ENCODE results near the gene CACNA2D3.

Gene CACNA2D3

GRCh38 chr3:54225841-54226528 is 103.6 kb downstream of the CACNA2D3 start:
- no peak for DNase-seq

DNA sequence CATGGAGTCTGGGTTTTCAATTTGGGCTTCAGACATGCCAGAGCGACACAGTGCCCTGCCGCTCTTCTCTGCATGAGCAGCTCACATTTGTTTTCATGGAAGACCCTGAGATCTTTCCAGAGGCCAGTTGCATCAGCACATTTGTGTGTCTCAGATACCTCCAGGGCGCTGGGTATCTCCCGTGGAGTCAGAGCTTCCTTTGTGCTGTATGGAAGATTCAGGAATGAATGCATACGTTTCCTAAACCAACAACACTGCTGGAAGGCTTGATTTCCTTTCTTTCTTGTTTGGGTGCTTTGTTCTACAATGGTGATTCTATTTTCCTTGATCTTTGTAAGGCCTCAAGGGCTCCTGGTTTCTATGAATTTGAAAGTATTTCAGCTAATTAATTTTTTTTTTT is 106.5 kb downstream of the CACNA2D3 start:
- DNase-seq, result no peak

DNA sequence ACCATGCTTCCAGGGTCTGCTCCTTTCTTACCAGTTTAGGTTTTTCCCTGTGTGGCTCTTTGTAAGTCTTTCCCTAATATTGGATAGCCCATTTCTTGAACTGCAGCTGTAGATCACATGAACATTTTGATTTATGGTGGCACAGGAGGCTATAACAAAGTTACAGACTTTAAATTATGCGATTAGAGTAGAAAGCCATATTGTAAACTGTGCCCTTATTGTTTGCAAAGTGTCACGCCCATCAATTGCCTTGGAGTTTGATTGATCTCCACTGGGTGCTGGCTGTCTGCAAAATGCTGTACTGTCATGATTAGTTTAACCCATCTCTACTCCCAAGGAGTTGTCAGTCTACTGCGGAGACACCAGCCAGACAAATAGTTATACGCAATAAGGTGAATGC is 110.3 kb downstream of the CACNA2D3 start:
- no peak for DNase-seq

GRCh38 chr3:54235998-54236397 is 113.6 kb downstream of the CACNA2D3 start:
- DNase-seq, result no peak

- no peak for DNase-seq
Observed at GRCh38 chr3:54237109-54237508, 114.8 kb downstream of the CACNA2D3 start.

- no peak for DNase-seq
Observed at GRCh38 chr3:54237788-54238502, 115.6 kb downstream of the CACNA2D3 start.

DNA sequence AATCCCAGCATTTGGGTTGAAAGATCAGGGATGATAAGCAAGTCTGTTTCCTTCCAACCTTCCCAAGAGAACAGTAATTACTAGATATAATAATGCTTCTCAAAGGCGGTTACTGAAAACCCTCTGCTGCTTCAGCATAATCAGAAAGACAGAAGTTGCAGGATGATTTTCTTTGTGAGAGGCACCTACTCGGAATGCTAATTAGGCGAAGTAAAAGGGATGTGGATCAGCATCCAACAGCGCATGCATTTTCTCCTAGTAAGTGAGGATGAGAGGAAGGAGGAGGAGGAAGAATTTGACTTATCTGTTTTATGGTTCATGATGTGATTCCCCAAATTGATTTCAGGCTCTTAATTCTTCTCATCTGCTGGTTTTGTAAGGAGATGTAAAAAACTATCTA is 118.0 kb downstream of the CACNA2D3 start:
- no peak for DNase-seq

DNA sequence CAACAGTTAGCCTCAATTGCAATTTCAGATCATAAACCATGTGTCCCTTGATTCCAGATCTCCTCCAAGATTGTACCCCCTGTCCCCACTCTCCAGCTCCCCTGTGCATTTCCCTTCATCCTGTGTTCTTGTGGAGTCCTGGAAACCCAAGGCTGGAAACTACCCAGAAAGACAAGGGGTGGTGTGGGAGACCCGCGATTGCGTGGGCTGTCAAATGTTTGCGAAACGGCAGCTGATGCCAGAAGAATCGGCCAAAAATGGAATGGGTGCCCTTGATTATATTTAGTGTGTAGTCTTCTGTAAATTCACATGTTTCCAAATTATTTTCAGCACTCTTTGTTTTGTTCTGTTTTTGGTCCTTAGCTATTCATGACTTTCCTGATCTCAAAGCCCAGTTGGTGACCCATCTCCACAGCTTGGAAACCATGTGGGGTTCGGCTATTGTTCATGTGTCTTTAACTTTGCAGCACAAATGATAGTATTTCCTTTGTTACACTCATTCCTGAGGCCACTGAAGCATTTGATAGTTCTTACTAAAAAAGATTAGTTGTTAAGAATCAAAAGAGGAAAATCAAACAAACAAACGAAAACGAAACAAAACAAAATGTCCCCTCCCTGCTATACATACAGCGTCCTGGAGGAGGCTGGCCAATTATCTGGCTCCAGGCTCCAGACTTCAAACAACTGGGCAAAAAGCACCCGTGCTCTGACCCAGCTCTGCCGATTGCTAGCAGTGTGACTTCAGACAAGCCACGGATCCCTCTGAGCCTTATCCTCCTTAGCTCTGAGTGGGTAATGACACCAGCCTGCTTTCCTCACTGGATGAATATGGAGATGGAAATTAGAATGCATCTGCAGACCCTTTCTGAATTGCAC is 120.9 kb downstream of the CACNA2D3 start:
- DNase-seq, result no peak

GRCh38 chr3:54243960-54244682 is 121.8 kb downstream of the CACNA2D3 start:
- DNase-seq, result no peak

GRCh38 chr3:54251705-54252104 is 129.4 kb downstream of the CACNA2D3 start:
- DNase-seq, result no peak

GRCh38 chr3:54257125-54257720 is 134.9 kb downstream of the CACNA2D3 start:
- DNase-seq, result no peak

DNA sequence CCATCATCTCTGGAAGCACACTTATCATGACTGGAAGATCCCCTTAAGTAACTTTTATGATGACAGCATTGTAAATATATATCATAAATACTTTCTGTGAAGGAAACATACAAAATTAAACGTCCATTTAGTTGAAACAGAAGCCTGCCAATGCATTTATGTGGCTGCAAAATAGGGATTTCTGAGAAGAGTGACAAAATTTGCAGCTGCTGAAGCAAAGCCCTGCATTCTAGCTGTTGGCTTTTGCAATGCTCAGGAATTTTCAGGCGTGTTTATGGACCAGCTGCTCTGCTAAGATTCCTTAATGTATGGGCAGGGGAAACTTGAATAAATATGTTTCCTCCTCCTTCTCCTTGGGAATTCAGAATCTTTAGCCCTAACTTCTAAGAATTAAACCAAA is 137.3 kb downstream of the CACNA2D3 start:
- DNase-seq, result no peak

- DNase-seq, result no peak
Observed at GRCh38 chr3:54261141-54261540, 138.8 kb downstream of the CACNA2D3 start.

GRCh38 chr3:54262541-54262940 is 140.2 kb downstream of the CACNA2D3 start:
- no peak for DNase-seq

GRCh38 chr3:54262946-54263345 is 140.6 kb downstream of the CACNA2D3 start:
- DNase-seq, result no peak

DNA sequence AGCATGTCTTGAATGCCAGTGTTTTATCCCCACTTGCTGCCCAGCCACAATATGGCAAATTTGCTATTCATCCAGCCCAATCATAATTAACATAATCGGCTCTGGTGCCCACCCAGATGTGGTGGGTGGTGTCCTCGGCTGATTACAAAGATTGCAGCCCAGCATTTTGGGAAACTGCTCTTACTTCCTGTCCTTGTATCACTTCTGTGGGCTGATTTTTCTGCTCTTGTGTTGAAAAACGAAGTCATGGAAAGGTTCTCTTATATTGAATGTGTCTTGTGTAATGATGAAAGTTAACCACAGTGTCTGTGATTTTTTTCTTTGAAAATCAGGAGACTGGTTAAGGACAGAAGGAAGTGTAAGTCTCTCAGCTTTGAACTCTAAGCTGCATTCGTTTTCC is 141.7 kb downstream of the CACNA2D3 start:
- no peak for DNase-seq

DNA sequence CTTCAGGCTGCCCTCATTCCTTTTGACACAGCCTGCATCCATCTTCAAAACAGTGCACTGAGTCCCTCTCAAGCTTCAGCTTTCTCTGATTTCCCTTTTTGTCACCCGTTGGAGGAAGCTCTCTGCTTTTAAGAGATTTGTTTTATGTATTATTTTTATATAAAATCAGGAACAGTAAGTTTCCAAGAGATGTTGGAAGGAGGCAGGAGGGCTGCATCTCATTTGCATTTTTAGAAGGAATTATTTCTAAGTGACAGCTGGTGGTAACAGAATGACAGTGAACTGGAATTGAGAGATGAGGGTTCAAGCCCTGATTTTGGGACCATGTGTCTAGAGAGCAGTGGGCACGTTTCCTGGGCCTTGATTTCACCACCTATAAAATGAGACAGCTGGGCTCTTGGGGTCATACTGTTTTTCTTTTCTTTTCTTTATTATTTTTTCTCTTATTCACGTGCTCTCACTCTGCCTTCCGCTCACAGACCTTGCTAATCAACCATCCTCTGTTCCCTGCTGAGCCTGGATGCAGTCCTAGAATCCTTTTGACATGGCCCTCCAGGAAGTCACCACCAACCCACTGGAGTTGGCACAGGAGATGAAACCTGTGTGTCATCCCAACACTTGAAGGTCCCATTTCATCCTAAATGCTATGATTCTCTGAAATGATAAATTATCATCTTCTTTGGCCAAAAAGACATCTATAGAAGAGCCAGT is 148.6 kb downstream of the CACNA2D3 start:
- DNase-seq, result no peak

DNA sequence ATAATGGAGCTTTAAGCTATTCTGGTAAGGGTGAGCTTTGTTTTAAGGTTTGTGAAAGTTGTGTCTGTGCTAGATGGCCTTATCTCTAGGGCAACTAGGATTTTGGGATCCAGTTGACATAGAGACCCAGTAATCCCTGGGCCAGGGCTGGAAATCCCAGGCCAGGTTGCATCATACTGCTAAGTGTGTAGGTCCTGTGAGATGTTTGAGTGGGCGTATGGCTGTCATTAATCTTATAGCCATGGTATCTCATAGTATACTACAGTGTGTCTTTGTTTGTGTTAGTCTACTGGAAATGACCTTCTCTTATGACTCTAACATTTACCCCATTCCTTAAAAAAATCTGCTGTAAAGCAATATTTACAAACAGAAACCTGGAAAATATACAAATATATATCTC is 151.4 kb downstream of the CACNA2D3 start:
- DNase-seq, result no peak

DNA sequence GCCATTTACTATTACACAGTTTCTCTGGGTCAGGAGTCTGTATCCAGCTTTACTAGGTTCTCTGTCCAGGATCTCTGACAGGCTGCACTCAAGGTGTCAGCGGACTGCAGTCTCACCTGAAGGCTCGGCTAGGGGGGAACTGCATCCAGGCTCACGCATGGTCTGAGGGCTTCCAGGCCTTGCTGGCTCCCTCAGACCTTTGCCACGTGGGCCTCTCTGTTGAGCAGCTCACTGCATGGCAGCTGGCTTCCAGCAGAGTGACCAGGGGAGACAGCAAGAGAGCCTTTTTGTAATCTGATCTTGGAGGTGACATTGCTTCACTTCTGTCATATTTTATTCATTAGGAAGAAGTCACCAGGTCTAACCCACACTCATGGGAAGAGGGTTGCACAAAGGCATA is 152.3 kb downstream of the CACNA2D3 start:
- no peak for DNase-seq

GRCh38 chr3:54279005-54279583 is 156.7 kb downstream of the CACNA2D3 start:
- no peak for DNase-seq

- no peak for DNase-seq
Observed at GRCh38 chr3:54283470-54283869, 161.1 kb downstream of the CACNA2D3 start.

- no peak for DNase-seq
Observed at GRCh38 chr3:54294214-54294613, 171.9 kb downstream of the CACNA2D3 start.
